DND-41 (cell line): ENCODE data around the gene TBC1D22A.

ENCODE experiments used
- ATAC-seq: fragments of 200-7000 bp; cut with Tn5 transposase; 3 replicates; pipeline ENCODE4 v1.9.1; 2021; ENCODE audit warnings: low read depth; ENCODE audit not compliant: insufficient read depth
- DNase-seq: peaks from one replicate; pipeline ENCODE4 v3.0.0-alpha.2; 2020
- H2AFZ ChIP-seq: 2 replicates; pipeline ENCODE4 v1.6.0; 2012; ENCODE audit warnings: low read depth, low read length
- H3K27ac ChIP-seq: 2 replicates; pipeline ENCODE4 v1.5.1; 2012; ENCODE audit warnings: low read length, inconsistent platforms
- H3K27me3 ChIP-seq: fragments of 200-600 bp; sonication (generic); 2 replicates; pipeline ENCODE4 v1.6.0; 2012; ENCODE audit warnings: low read length, mild to moderate bottlenecking, inconsistent platforms; ENCODE audit not compliant: insufficient read depth, poor library complexity
- H3K36me3 ChIP-seq: 2 replicates; pipeline ENCODE4 v1.5.1; 2012; ENCODE audit warnings: low read length, inconsistent platforms; ENCODE audit not compliant: insufficient read depth
- H3K4me1 ChIP-seq: 2 replicates; pipeline ENCODE4 v1.5.1; 2012; ENCODE audit warnings: mild to moderate bottlenecking, low read length; ENCODE audit not compliant: insufficient read depth
- H3K4me2 ChIP-seq: 2 replicates; pipeline ENCODE4 v1.6.0; 2012; ENCODE audit warnings: mild to moderate bottlenecking, moderate library complexity, low read length, inconsistent platforms; ENCODE audit not compliant: insufficient read depth
- H3K4me3 ChIP-seq, 2 experiments: fragments of 200-600 bp in 1 of 2; shearing (Covaris generic) in 1 of 2; 2 replicates each; pipeline ENCODE4 v1.5.1; 2012 to 2016; ENCODE audit warnings: inconsistent platforms in 2 of 2, low read length in 2 of 2, mild to moderate bottlenecking in 2 of 2, low read depth in 1 of 2, moderate library complexity in 1 of 2
- H3K79me2 ChIP-seq: 2 replicates; pipeline ENCODE4 v1.6.0; 2012; ENCODE audit warnings: low read length, inconsistent platforms; ENCODE audit not compliant: insufficient read depth
- H3K9ac ChIP-seq: 2 replicates; pipeline ENCODE4 v1.6.0; 2012; ENCODE audit warnings: low read depth, mild to moderate bottlenecking, inconsistent platforms, low read length, moderate library complexity
- H3K9me3 ChIP-seq: 2 replicates; pipeline ENCODE4 v1.5.1; 2012; ENCODE audit warnings: low read length, moderate library complexity, mild to moderate bottlenecking, inconsistent platforms; ENCODE audit not compliant: insufficient read depth, severe bottlenecking
- H4K20me1 ChIP-seq: 2 replicates; pipeline ENCODE4 v1.6.0; 2012; ENCODE audit warnings: low read length; ENCODE audit not compliant: insufficient read depth
- CTCF ChIP-seq: IDR thresholded peaks from 2 replicates; pipeline ENCODE4 v1.5.1; 2012; ENCODE audit warnings: borderline replicate concordance, low read length, moderate library complexity, mild to moderate bottlenecking; ENCODE audit not compliant: poor library complexity, severe bottlenecking; ENCODE audit errors: extremely low read depth
- EZH2 ChIP-seq: IDR thresholded peaks from 3 replicates; pipeline ENCODE4 v1.6.1; 2012; ENCODE audit warnings: borderline replicate concordance, low read depth, mild to moderate bottlenecking, moderate library complexity, low read length, inconsistent platforms; ENCODE audit not compliant: severe bottlenecking

The TBC1D22A gene

GRCh38 chr22:47204002-47204979, 441.8 kb downstream of the TBC1D22A start:
- Histone ChIP-seq H3K4me2 (no peak overlapping the region), H3K27ac (no peak overlapping the region), H3K79me2 (no peaks in the 10 kb centered on the region), H4K20me1 (peaks cover 3% of the 10 kb centered on the region; the same call in 1 of the 2 replicates), H3K27me3 (no peaks in the 10 kb centered on the region), H3K4me1 (no peaks in the 10 kb centered on the region), H2AFZ (no peak overlapping the region), H3K4me3 (no peak overlapping the region), H3K36me3 (no peaks in the 10 kb centered on the region), H3K9ac (no peak overlapping the region), H3K9me3 (no peaks in the 10 kb centered on the region)
- DNase-seq (no peak), ATAC-seq (no peak)
- TF ChIP-seq EZH2 (no peak), CTCF (no peak)

GRCh38 chr22:47205081-47205491, 442.6 kb downstream of the TBC1D22A start:
- Histone ChIP-seq H3K9me3 (no peaks in the 10 kb centered on the region), H3K9ac (no peak overlapping the region), H4K20me1 (peaks cover 2% of the 10 kb centered on the region; the same call in 1 of the 2 replicates), H3K36me3 (no peaks in the 10 kb centered on the region), H3K27me3 (no peaks in the 10 kb centered on the region), H3K4me3 (no peak overlapping the region), H2AFZ (no peak overlapping the region), H3K4me2 (no peak overlapping the region), H3K79me2 (no peaks in the 10 kb centered on the region), H3K27ac (no peak overlapping the region), H3K4me1 (no peaks in the 10 kb centered on the region)
- DNase-seq (no peak), ATAC-seq (no peak)
- TF ChIP-seq EZH2 = no peak
- TF ChIP-seq CTCF = no peak

GRCh38 chr22:47205554-47205953, 443.1 kb downstream of the TBC1D22A start:
- no peak for TF ChIP-seq CTCF
- TF ChIP-seq EZH2 = no peak
- H3K9me3 ChIP-seq = no peaks in the 10 kb centered on the region
- DNase-seq = no peak

More at GRCh38 chr22:47205554-47205953, 443.1 kb downstream of the TBC1D22A start:
- Histone ChIP-seq H3K4me2 (no peak overlapping the region), H3K27ac (no peak overlapping the region), H3K4me1 (no peaks in the 10 kb centered on the region), H4K20me1 (no peaks in the 10 kb centered on the region; the same call in 1 of the 2 replicates), H3K36me3 (no peaks in the 10 kb centered on the region), H3K79me2 (no peaks in the 10 kb centered on the region), H3K9ac (no peak overlapping the region), H3K27me3 (no peaks in the 10 kb centered on the region), H3K4me3 (no peak overlapping the region), H2AFZ (no peak overlapping the region)
- no peak for ATAC-seq
